ENCODE data around the gene UIMC1.

UIMC1 gene

GRCh38 chr5:176889321-176890280 is 117.0 kb downstream of the UIMC1 start:
- Histone ChIP-seq H3K4me3 (ENCODE audit: low read depth, low read length) (no peak overlapping the region), H3K4me1 (peaks cover 6% of the 10 kb centered on the region), H3K27me3 (no peaks in the 10 kb centered on the region), H3K36me3 (no peaks in the 10 kb centered on the region), H3K9me3 (no peaks in the 10 kb centered on the region)
- no peak for DNase-seq
- no peak for TF ChIP-seq CTCF (IDR thresholded peaks at IDR 0.05; ENCODE audit: low read depth, low read length)

GRCh38 chr5:176888865-176889165 is 117.8 kb downstream of the UIMC1 start:
- H3K27me3 ChIP-seq: no peaks in the 10 kb centered on the region
- no peaks in the 10 kb centered on the region for H3K9me3 ChIP-seq
- no peak for TF ChIP-seq CTCF (IDR thresholded peaks at IDR 0.05; ENCODE audit: low read depth, low read length)
- no peaks in the 10 kb centered on the region for H3K36me3 ChIP-seq
- DNase-seq: no peak
- no peak overlapping the region for H3K4me3 ChIP-seq (ENCODE audit: low read depth, low read length)
- H3K4me1 ChIP-seq: peaks cover 10% of the 10 kb centered on the region

GRCh38 chr5:176888016-176888864 is 118.3 kb downstream of the UIMC1 start:
- peaks cover 14% of the 10 kb centered on the region for H3K4me1 ChIP-seq
- no peaks in the 10 kb centered on the region for H3K27me3 ChIP-seq
- DNase-seq: no peak
- H3K36me3 ChIP-seq: no peaks in the 10 kb centered on the region
- H3K4me3 ChIP-seq (ENCODE audit: low read depth, low read length): no peak overlapping the region
- H3K9me3 ChIP-seq: no peaks in the 10 kb centered on the region
- no peak for TF ChIP-seq CTCF (IDR thresholded peaks at IDR 0.05; ENCODE audit: low read depth, low read length)

GRCh38 chr5:176887252-176887849 is 119.2 kb downstream of the UIMC1 start:
- TF ChIP-seq CTCF (IDR thresholded peaks at IDR 0.05; ENCODE audit: low read depth, low read length): no peak
- H3K36me3 ChIP-seq: no peaks in the 10 kb centered on the region
- peaks cover 14% of the 10 kb centered on the region for H3K4me1 ChIP-seq
- no peak overlapping the region for H3K4me3 ChIP-seq (ENCODE audit: low read depth, low read length)
- H3K27me3 ChIP-seq: no peaks in the 10 kb centered on the region
- no peak for DNase-seq
- H3K9me3 ChIP-seq: no peaks in the 10 kb centered on the region

- no peak for DNase-seq
- H3K27me3 ChIP-seq: no peaks in the 10 kb centered on the region
- peaks cover 14% of the 10 kb centered on the region for H3K4me1 ChIP-seq
- H3K9me3 ChIP-seq: no peaks in the 10 kb centered on the region
- no peak overlapping the region for H3K4me3 ChIP-seq (ENCODE audit: low read depth, low read length)
- peaks cover 3% of the 10 kb centered on the region; the same call in 1 of the 2 replicates for H3K36me3 ChIP-seq
- TF ChIP-seq CTCF (IDR thresholded peaks at IDR 0.05; ENCODE audit: low read depth, low read length): no peak
These were observed 120.0 kb downstream of the UIMC1 start for GRCh38 chr5:176886336-176887251.

Measured in BE2C (cell line).